ENCODE data around the gene SGK2.
"Not testable (repeated sequence)": the region's sequence is repeated elsewhere in the genome, so short reads cannot be mapped to it uniquely, and the experiment has no call there.

The SGK2 gene

GRCh38 chr20:43607278-43607677 lies 48.5 kb downstream of the SGK2 start:
- not testable (repeated sequence) for DNase-seq

DNA sequence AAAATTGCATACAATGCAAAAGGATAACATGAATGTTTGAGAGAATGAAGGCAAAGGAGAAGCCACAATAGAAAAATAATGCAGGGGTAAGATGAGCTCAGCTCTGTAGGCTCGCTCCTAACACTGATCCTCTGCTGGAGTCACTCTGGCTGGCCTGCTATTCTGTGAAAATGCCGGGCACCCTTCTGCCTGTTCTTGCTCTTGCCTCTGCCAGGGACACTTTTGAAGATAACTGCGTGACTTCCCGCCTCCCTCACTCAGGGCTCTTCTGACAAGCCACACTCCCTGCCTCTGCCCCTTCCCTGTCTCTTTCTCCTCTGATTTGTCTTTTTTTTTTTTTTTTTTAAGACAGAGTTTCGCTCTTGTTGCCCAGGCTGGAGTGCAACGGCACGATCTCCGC lies 72.8 kb downstream of the SGK2 start:
- DNase-seq, result no peak

All from NCI-H510A (cell line).